Embryonic facial prominence (tissue), 1 donor: ENCODE measurements around the gene PDZRN4.

ENCODE experiments used
- DNase-seq: peaks from one replicate; pipeline ENCODE4 v3.0.0-alpha.2; 2016; ENCODE audit errors: extremely low spot score

PDZRN4 gene

DNA sequence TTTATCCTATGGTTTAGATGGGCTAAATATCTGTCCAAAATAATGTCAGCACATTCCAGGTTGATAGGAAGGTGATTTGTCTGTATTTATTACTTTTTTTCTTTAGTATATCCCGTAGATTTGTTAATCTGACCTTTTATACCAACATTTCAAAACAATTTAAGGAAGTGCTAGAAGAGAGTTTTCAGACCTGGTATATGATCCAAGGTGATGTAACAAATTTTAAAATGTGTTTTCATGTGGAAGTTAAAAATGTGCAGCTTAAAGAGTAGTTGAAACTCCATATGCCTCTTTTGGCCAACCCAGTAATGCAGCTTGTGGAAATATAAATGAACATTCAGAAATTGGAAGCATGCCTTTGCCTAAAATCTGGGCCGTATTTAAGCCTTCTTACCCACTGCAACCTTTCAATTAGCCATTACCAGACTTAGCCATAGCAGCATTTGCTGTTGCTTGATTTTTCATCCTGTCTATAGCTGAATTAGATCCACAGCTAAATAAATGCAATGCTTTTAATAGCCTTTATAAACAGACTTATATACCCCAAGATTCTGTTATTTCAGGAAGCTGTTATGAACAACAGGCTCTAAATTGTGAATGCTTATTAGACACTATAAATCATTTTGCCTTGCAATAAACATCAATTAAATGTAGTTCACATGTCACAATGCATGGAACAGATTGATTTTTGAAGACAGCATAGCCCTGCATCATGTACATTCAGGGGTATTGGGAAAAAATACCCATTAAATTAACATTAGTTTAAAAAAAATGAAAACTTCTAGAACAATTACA is 271.2 kb downstream of the PDZRN4 start:
- DNase-seq, result no peak

DNA sequence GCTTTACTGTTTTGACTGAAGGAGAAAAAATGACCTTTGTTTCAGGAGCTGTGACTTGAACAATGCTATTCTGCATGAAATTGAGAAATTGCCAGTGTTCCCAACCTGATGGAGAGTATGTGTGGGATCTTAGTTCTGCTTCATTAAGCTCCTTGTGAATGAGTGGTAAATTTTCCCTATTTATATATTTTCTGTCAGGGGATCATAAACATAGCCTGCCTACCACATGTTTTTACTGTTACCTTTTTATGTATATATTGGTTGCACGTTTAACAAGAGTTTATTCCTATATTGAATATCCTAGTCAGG is 271.7 kb downstream of the PDZRN4 start:
- DNase-seq, result no peak

- DNase-seq, result no peak
Measured at GRCh38 chr12:41460906-41461305, 272.8 kb downstream of the PDZRN4 start.

GRCh38 chr12:41462312-41462711 is 274.2 kb downstream of the PDZRN4 start:
- no peak for DNase-seq

- DNase-seq, result no peak
Measured at GRCh38 chr12:41465526-41465925, 277.4 kb downstream of the PDZRN4 start.

DNA sequence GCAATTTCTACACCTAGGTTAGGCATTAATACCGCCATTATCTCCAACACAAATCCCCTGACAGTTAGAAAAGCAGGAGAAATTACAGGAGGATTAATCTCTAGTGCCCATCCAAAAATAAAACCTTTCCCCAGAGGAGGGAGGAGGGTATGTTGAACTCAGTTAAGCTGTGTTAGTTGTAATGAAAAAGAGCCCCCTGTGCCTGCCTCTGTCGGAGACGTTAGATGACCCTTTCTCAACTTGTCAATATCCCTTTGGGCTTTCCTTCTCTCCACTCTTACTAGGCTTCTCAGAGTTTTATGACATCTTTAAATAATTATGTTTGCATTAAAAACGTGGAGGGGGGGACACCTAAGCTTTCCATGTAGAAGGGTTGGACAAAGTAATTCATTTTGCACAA is 278.2 kb downstream of the PDZRN4 start:
- no peak for DNase-seq

DNA sequence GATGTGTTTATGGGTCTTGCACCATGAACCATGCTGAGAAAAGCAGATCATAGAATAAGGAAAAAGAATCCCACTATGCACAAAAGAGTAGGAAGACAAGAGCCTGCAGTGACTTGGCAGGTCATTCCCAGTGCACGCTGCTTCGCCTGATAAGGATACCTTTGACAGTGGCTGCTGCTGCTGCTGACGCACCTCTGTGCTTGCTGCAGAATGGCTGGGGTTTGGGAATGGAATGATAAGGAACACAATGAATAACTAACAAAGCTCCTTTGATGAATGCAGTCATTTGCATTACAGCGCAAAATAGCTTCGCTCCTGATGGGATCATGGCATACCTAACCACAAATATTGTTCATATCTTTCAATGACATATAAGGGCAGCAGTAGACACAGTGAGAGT is 278.7 kb downstream of the PDZRN4 start:
- no peak for DNase-seq

- no peak for DNase-seq
Measured at GRCh38 chr12:41467591-41468325, 279.6 kb downstream of the PDZRN4 start.

- DNase-seq, result no peak
Measured at GRCh38 chr12:41468341-41468740, 280.2 kb downstream of the PDZRN4 start.

- no peak for DNase-seq
Measured at GRCh38 chr12:41468756-41469155, 280.6 kb downstream of the PDZRN4 start.

DNA sequence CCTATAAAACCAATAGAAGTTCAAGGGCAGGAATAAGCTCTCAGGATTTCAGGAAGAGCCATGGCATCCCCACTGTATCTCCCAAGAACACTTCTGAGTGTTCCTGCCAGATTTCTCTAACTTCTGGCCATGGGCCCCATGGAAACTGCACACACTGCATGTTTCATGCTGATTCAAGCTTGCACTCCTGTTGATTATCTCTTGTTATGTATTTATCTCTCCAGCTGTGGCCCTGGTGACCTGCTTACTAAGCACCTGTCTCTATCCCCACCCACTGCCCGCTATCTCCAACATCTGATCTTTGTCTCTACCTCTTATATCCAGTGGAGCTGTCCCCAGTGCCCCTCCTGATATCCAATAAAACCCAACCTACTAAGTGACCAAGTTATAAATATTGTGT is 285.3 kb downstream of the PDZRN4 start:
- DNase-seq, result no peak

DNA sequence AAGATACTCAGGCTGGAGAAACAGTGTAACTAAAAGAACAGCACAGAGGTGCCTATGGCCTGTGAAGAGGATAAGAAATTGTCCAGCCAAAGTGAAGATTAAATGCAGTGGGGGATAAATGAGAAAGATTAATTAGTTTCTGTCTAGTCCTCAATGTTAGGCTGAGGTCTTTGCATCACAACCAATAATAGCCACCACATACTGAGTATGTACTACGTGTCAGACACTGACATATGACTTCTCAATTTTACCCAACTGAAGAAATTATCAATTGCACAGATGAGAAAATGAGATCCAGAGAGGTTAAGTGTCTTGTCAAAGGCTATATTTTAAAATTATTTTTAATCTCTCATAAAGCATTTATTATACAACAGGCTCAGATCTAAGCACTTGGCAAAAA is 285.9 kb downstream of the PDZRN4 start:
- no peak for DNase-seq

DNA sequence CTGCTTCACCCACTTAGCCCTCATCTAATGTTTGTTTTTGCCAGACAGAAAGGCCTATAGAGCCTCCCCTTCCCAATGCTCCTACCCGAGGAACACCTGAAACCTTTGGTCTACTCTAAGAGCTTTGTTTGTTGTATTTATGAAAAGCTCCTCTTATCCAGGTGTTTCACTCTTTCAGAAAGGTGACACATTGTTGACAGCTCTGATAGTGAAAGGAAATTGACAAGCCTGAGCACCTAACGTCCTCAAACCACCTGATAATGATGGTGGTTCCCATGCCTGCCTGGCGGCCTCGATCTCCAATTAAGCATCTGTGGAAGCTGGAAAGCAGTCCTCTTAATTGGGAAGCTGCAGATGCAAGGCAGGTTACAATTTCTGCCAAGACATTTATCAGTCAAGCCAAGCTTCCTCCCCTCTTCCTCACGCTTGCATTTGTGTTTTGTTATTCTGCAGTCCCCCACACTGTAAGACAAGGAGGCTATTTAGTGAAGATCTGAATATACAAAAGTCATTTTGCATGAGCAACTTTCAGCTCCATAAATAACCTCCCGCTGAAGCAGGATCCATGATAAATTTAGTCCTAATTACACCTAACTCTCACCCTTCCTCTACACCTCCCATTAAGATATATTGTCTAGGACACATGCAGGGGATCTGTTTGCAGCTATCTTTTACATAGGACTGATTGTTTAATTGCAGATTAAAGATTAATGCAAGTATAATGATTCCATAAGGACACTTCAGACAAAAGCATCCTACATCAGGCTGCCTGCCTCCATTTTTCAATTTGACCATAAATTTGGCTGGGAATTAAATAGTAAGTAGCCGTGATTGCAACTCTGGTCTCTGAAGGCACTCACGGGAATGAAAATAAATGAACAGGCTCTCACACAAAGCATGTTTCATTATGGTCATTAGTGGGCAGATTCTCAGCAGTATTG is 288.6 kb downstream of the PDZRN4 start:
- no peak for DNase-seq

GRCh38 chr12:41479426-41479825 is 291.3 kb downstream of the PDZRN4 start:
- no peak for DNase-seq

GRCh38 chr12:41485203-41485602 is 297.1 kb downstream of the PDZRN4 start:
- no peak for DNase-seq

DNA sequence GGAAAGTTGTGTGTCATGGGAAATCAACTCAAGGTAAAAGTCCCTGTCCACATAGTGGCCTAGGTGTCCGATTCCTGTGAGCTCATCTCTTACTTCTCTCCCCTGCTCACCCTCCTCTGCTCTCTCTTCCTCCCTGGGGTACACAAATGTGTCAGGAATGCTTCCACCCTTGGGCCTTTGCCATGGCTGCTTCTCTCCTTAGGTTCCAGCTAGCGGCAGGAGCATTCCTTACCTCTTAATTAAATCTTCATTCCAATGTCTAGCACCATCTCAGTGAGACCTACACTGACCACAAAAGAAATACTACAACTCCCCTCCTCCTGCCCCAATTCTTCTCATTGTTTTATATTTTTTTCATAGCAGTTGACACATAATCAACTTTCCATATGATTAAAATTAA is 298.6 kb downstream of the PDZRN4 start:
- no peak for DNase-seq

DNA sequence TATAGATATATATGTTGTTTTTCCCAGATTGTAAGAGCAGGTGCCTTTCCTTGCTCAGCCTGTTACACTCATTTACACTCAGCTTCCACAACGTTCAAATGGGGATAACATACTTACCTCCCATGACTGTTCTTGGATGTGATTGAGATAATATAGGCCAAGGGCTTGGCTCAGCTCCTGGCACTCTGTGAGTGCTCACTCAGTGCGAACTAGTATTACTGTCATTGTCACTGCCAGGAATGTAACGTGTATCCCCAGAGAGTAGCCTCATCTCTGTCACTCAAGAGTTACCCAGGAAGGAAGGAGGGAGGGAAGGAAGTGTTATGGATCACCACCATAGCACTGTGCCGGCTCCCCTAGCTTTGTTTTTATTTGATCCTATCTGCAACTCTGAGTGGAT is 307.9 kb downstream of the PDZRN4 start:
- no peak for DNase-seq

DNA sequence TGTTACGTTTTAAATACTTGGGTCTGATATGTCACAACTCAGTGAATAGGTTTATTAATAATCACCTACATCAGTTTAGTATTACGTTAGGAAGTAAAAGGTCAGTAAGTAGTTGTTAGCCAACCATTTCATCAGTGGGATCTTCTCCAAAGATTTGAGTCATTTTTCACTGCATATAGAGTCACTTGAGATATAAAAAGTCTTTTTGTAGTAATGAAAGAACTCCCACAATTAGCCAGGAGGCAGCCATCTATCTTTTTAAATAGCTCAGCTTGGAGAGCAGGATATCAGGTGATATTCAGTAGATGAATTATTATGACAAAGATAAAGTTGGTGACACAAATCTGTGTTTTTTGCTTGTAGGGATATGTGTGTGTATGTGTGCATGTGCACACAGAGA is 309.3 kb downstream of the PDZRN4 start:
- DNase-seq, result no peak

- DNase-seq, result no peak
Measured at GRCh38 chr12:41504976-41505375, 316.9 kb downstream of the PDZRN4 start.

DNA sequence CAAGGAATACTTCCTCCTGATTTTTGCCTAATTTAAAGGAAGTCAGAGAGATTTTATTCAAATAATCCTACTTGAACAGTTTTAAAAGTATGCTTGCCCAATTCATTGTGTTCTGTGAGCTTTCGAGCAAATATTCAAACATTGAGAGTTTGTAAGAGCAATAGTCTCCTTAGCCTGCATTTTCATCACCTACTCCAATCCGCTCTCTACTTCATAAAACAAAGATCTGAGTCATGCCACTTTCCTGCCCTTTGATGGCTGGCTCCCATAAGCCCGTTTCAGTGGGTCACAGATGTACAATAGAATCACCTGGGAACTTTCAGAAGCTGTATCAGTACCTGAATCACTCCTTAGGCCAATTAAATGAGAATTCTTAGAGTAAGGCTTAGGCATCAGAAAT is 319.2 kb downstream of the PDZRN4 start:
- DNase-seq, result no peak

DNA sequence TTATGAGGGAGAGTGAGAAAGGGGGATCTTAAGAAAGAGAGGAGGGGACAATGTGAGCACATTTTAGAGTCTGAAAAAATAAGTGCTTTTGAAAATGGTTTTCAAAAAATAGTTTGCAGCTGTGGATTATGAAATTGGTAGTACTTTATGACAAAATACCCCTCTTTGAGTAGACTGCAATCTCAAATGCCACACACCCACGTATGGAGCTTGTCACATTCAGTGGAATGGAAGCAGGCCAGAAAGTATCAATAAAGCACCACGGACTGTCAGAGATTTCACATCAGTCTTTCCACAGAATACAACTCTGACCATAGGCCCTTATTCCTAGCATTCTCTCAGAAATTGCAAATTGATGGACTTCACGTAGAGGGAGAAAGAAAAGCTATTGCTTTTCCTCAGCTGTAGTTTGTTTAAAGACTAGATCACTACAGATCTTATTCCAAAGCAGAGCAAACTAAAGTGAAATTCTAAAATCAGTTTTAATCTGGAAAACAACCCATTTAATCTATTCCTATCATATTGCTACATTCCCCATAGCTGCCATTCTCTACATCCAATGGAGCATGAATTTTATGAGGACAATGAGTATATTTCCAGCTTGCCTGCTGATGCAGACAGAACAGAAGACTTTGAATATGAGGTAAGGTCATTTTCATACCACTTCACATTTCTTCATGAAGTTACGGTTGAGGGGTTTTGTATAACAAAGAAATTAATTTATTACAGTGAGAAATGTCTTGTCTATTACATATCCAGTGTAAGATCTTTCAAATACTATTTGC is 321.3 kb downstream of the PDZRN4 start:
- no peak for DNase-seq

GRCh38 chr12:41510470-41510869 is 322.4 kb downstream of the PDZRN4 start:
- DNase-seq, result no peak
